H1 (cell line): Measurements from ENCODE around the gene TASP1. TPM values are rescaled to one million over a fixed set of nuclear protein-coding genes. Genes with fewer than 3 reads are reported as not detected.

ENCODE experiments used
- KDM4A ChIP-seq: IDR thresholded peaks from one replicate; pipeline ENCODE4 v1.7.1; 2012; ENCODE audit warnings: low read depth, mild to moderate bottlenecking, moderate library complexity, low read length, inconsistent platforms; ENCODE audit not compliant: severe bottlenecking
- MAFK ChIP-seq: IDR thresholded peaks from 2 replicates; pipeline ENCODE4 v1.6.1; 2012; ENCODE audit warnings: low read depth, mild to moderate bottlenecking, improper control_type of control experiment, low read length
- POLR2A ChIP-seq, 2 experiments: IDR thresholded peaks; 1 replicate in 1 of 2; 2 replicates in 1 of 2; pipeline ENCODE4 v1.6.1; 2011; ENCODE audit warnings: low read depth in 2 of 2, low read length in 2 of 2, mild to moderate bottlenecking in 2 of 2; ENCODE audit errors: control extremely low read depth in 1 of 2
- SIRT6 ChIP-seq: IDR thresholded peaks from one replicate; pipeline ENCODE4 v1.7.1; 2012; ENCODE audit warnings: low read length, inconsistent platforms
- polyA plus RNA-seq, 7 experiments: library from polyadenylated mRNA; depleted of rRNA in 3 of 7; stranded (reverse) in 5 of 7; unstranded in 2 of 7; fragments of >200 nt in 5 of 7; fragments of 200-250 nt in 2 of 7; gene quantifications; 1 replicate in 5 of 7; 2 replicates in 1 of 7; 4 replicates in 1 of 7; pipeline versions ENCODE4 v1.2.1 to v1.2.3, GENCODE V29; 2011 to 2013; ENCODE audit warnings: missing spikeins in 2 of 7, mixed read lengths in 2 of 7
- total RNA-seq: library from RNA; stranded (reverse); fragmentation: NEBNext Ultra II Directional; extraction: Animal tissue kit (Norgen Biotek cat#: 25700); gene quantifications from 2 replicates; pipeline ENCODE4 v1.2.1, GENCODE V29; 2021

TASP1 gene
- total and polyA plus RNA-seq, 2 of the 8 experiments (the other 6 are each of a cell fraction or from before 2014, with no cell fraction given), result 4.5 to 10.9 TPM

DNA sequence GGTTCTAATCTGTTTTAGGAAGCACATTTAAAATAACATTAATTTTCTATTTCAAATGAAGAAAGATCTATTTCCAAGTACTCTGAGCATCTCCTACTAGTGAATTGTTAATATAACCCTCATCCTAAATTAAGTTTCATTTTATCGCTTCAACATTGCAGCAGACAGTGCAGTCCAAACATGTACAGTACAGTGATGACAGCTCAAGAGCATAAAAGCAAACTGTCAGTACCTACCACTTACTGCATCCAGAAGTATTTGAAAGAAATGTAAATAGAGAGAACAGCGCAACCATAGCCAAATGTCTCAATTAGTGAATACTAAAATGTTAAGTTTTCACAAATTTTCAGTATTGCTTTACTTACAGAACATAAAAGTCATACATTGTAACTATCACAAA lies 238.3 kb downstream of the TASP1 start (continued):
- no peak for TF ChIP-seq MAFK
- no peak for TF ChIP-seq KDM4A
- TF ChIP-seq POLR2A (IDR thresholded peaks at IDR 0.05; ENCODE audit: control extremely low read depth in 1 of 2, low read depth in 2 of 2, low read length in 2 of 2), result no peak
- no peak for TF ChIP-seq SIRT6
